Measurements from ENCODE around the gene OSBPL10. TPM values are rescaled to one million over a fixed set of nuclear protein-coding genes. Genes with fewer than 3 reads are reported as not detected.

The OSBPL10 gene
- total and polyA plus RNA-seq, 2 of the 8 experiments (the other 6 are each of a cell fraction or from before 2014, with no cell fraction given), result 26.2 to 86.7 TPM

- TF ChIP-seq, protein P1, sequence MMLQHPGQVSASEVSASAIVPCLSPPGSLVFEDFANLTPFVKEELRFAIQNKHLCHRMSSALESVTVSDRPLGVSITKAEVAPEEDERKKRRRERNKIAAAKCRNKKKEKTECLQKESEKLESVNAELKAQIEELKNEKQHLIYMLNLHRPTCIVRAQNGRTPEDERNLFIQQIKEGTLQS (IDR thresholded peaks at IDR 0.05; ENCODE audit: insufficient read depth, low read depth, low read length), result no peak
- CTCF ChIA-PET (ENCODE audit: partially characterized antibody), result interaction anchor here (0.6 to 1.0 kb wide), 2 partner anchors 105 to 119 kb away, joined by 3 read pairs; no protein-coding TSS in a partner anchor
These were observed 317.0 kb downstream of the OSBPL10 start for GRCh38 chr3:31664031-31664430.

More at GRCh38 chr3:31664031-31664430, 317.0 kb downstream of the OSBPL10 start:
- H3K4me2 ChIP-seq (ENCODE audit: insufficient read depth in 1 of 2, low read depth in 2 of 2, low read length in 2 of 2), result no peak overlapping the region
- no peak overlapping the region for H3K18ac ChIP-seq (ENCODE audit: extremely low read depth, low read length)
- 90% methylated on average over 17 of the region's 17 CpGs; no CpG with 5 or more reads in 1 of the 2 experiments for whole genome bisulfite sequencing, 2 experiments (ENCODE audit: extremely low coverage in 1 of 2, insufficient coverage in 1 of 2, insufficient read length in 1 of 2, insufficient replicate concordance in 2 of 2, low coverage in 1 of 2, low lambda C conversion rate in 2 of 2, missing lambda C conversion rate in 1 of 2)
- H3K23ac ChIP-seq (ENCODE audit: insufficient read length), result no peak overlapping the region
- no peak overlapping the region for H4K91ac ChIP-seq (replicated peaks; ENCODE audit: insufficient read length, low read length)
- H3K79me2 ChIP-seq (ENCODE audit: control insufficient read depth in 1 of 2, insufficient read depth in 2 of 2, low read length in 2 of 2), result no peaks in the 10 kb centered on the region
- no peaks in the 10 kb centered on the region for H3K27me3 ChIP-seq (replicated peaks in 1 of 4; ENCODE audit: control insufficient read depth in 3 of 4, extremely low read depth in 1 of 4, insufficient read depth in 3 of 4, low read length in 3 of 4)
- no peak overlapping the region for H2BK5ac ChIP-seq (ENCODE audit: low read depth, low read length)
- no peak overlapping the region for H2AK5ac ChIP-seq (ENCODE audit: low read depth, low read length)
- no peak overlapping the region for H3K56ac ChIP-seq (replicated peaks; ENCODE audit: insufficient read length, low read depth, low read length)
- no peak overlapping the region for H2BK12ac ChIP-seq (ENCODE audit: low read depth, low read length)
- no peaks in the 10 kb centered on the region for H3K23me2 ChIP-seq (ENCODE audit: low read depth, low read length)
- H3K4me1 ChIP-seq (replicated peaks in 1 of 4; ENCODE audit: control insufficient read depth in 3 of 4, insufficient read depth in 4 of 4, low read length in 3 of 4), result no peaks in the 10 kb centered on the region
- no peak overlapping the region for H3K27ac ChIP-seq (ENCODE audit: low read depth, low read length)
- H4K20me1 ChIP-seq (replicated peaks in 1 of 2; ENCODE audit: control insufficient read depth in 1 of 2, insufficient read depth in 2 of 2, low read length in 2 of 2), result no peaks in the 10 kb centered on the region
- H3K4ac ChIP-seq (replicated peaks; ENCODE audit: insufficient read length, low read depth, low read length), result no peak overlapping the region
- POLR2A ChIA-PET (ENCODE audit: partially characterized antibody), result no interaction called here
- no peaks in the 10 kb centered on the region; the same call in 1 of the 2 replicates for H3K79me1 ChIP-seq (ENCODE audit: low read depth, low read length)
- no peak overlapping the region for H3K4me3 ChIP-seq (ENCODE audit: extremely low read depth in 1 of 4, insufficient read depth in 2 of 4, low read depth in 3 of 4, low read length in 4 of 4)
- no peaks in the 10 kb centered on the region for H3K9me3 ChIP-seq (ENCODE audit: insufficient read depth in 2 of 2, low read depth in 1 of 2, low read length in 1 of 2)
- H3K36me3 ChIP-seq (ENCODE audit: control insufficient read depth in 2 of 4, insufficient read depth in 4 of 4, low read length in 3 of 4), result peaks cover 0 to 24% (median 8%) of the 10 kb centered on the region in 4 experiments; a peak in 5 of 8 replicates
- no peak overlapping the region for H2BK15ac ChIP-seq (ENCODE audit: low read length)
- no peak for DNase-seq (ENCODE audit: low read depth in 1 of 2, low spot score in 2 of 2)
- H2BK20ac ChIP-seq (ENCODE audit: low read length), result no peak overlapping the region
- no peak for FAIRE-seq
- H4K8ac ChIP-seq (ENCODE audit: extremely low read depth, insufficient read depth, low read length), result no peak overlapping the region
- no peak overlapping the region for H4K5ac ChIP-seq (ENCODE audit: insufficient read length, low read depth, low read length)
- H2AFZ ChIP-seq (ENCODE audit: low read length), result no peak overlapping the region
- H2BK120ac ChIP-seq (replicated peaks; ENCODE audit: low read depth, low read length), result no peak overlapping the region
- no peak overlapping the region for H3K9ac ChIP-seq (replicated peaks in 1 of 4; ENCODE audit: extremely low read depth in 1 of 4, low read depth in 3 of 4, low read length in 3 of 4)
- H3K14ac ChIP-seq (ENCODE audit: insufficient read length), result no peak overlapping the region
